H1 (cell line): ENCODE results near the gene COL4A1. TPM values are rescaled to one million over a fixed set of nuclear protein-coding genes. Genes with fewer than 3 reads are reported as not detected.

Source experiments
- CTCF ChIA-PET: fragments of 300-600 bp; sonication (Branson Sonifier 250); formaldehyde crosslinking; loops from one replicate; lab custom pipeline; 2021; ENCODE audit not compliant: partially characterized antibody; lab: Charles Lee
- POLR2A ChIA-PET: fragments of 300-600 bp; sonication (Branson Sonifier 250); formaldehyde crosslinking; loops from one replicate; lab custom pipeline; 2021; ENCODE audit warnings: inconsistent platforms; ENCODE audit not compliant: partially characterized antibody; lab: Charles Lee
- DNase-seq, 2 experiments: peaks; one replicate each; pipeline versions ENCODE4 v3.0.0 to v3.0.0-alpha.2; 2010 to 2022; ENCODE audit warnings: low spot score in 2 of 2, low read depth in 1 of 2, mixed read lengths in 1 of 2
- FAIRE-seq: peaks from 2 replicates; lab custom pipeline; 2011; peaks lifted over from hg19 to GRCh38; lab: Jason Lieb, UNC
- H2AFZ ChIP-seq: 2 replicates; pipeline ENCODE4 v1.8.1; 2012; ENCODE audit warnings: low read length, inconsistent platforms
- H2AK5ac ChIP-seq: 2 replicates; pipeline ENCODE4 v1.6.1; 2013; ENCODE audit warnings: low read depth, low read length
- H2BK120ac ChIP-seq: replicated peaks from 2 replicates; pipeline ENCODE3; 2013; ENCODE audit warnings: low read depth, low read length, inconsistent platforms
- H2BK12ac ChIP-seq: 2 replicates; pipeline ENCODE4 v1.6.1; 2013; ENCODE audit warnings: low read depth, low read length
- H2BK15ac ChIP-seq: 2 replicates; pipeline ENCODE4 v1.6.1; 2013; ENCODE audit warnings: low read length
- H2BK20ac ChIP-seq: 2 replicates; pipeline ENCODE4 v1.6.1; 2013; ENCODE audit warnings: low read length
- H2BK5ac ChIP-seq: 2 replicates; pipeline ENCODE4 v1.6.1; 2013; ENCODE audit warnings: low read depth, low read length
- H3K14ac ChIP-seq: 2 replicates; pipeline ENCODE4 v1.6.1; 2013; ENCODE audit warnings: inconsistent platforms; ENCODE audit not compliant: insufficient read length
- H3K18ac ChIP-seq: 2 replicates; pipeline ENCODE4 v1.6.1; 2013; ENCODE audit warnings: low read length; ENCODE audit errors: extremely low read depth
- H3K23ac ChIP-seq: 2 replicates; pipeline ENCODE4 v1.6.1; 2013; ENCODE audit warnings: inconsistent platforms; ENCODE audit not compliant: insufficient read length
- H3K23me2 ChIP-seq: 2 replicates; pipeline ENCODE4 v1.6.1; 2013; ENCODE audit warnings: low read depth, low read length
- H3K27ac ChIP-seq: 2 replicates; pipeline ENCODE4 v1.6.1; 2011; ENCODE audit warnings: low read depth, low read length, inconsistent platforms
- H3K27me3 ChIP-seq, 4 experiments: replicated peaks in 1 of 4; 1 replicate in 1 of 4; 2 replicates in 3 of 4; pipeline versions ENCODE4 v1.6.1 to v1.8.1; 2011 to 2013; ENCODE audit warnings: low read length in 3 of 4, mild to moderate bottlenecking in 3 of 4, inconsistent platforms in 2 of 4, mixed read lengths in 2 of 4, moderate library complexity in 1 of 4; ENCODE audit not compliant: control insufficient read depth in 3 of 4, insufficient read depth in 3 of 4; ENCODE audit errors: extremely low read depth in 1 of 4
- H3K36me3 ChIP-seq, 4 experiments: 2 replicates each; pipeline versions ENCODE4 v1.6.1 to v1.8.1; 2011 to 2013; ENCODE audit warnings: mild to moderate bottlenecking in 4 of 4, low read length in 3 of 4, moderate library complexity in 2 of 4, control low read depth in 1 of 4, inconsistent platforms in 1 of 4; ENCODE audit not compliant: insufficient read depth in 4 of 4, control insufficient read depth in 2 of 4
- H3K4ac ChIP-seq: replicated peaks from 2 replicates; pipeline ENCODE3; 2013; ENCODE audit warnings: low read length, low read depth, mixed read lengths, inconsistent platforms; ENCODE audit not compliant: insufficient read length
- H3K4me1 ChIP-seq, 4 experiments: replicated peaks in 1 of 4; 1 replicate in 1 of 4; 2 replicates in 3 of 4; pipeline versions ENCODE4 v1.6.1 to v1.8.1; 2011 to 2013; ENCODE audit warnings: low read length in 3 of 4, inconsistent platforms in 2 of 4, mixed read lengths in 1 of 4; ENCODE audit not compliant: insufficient read depth in 4 of 4, control insufficient read depth in 3 of 4
- H3K4me2 ChIP-seq, 2 experiments: 2 replicates each; pipeline versions ENCODE4 v1.6.1 to v1.8.1; 2011 to 2013; ENCODE audit warnings: low read depth in 2 of 2, low read length in 2 of 2, control low read depth in 1 of 2, inconsistent platforms in 1 of 2, mild to moderate bottlenecking in 1 of 2; ENCODE audit not compliant: insufficient read depth in 1 of 2
- H3K4me3 ChIP-seq, 4 experiments: fragments of 200-600, 300-600 bp in 1 of 4; sonication (generic), shearing (Covaris generic), sonication (Bioruptor Twin) in 1 of 4; 2 replicates each; pipeline versions ENCODE4 v1.5.1 to v1.8.1; 2011 to 2016; ENCODE audit warnings: low read length in 4 of 4, low read depth in 3 of 4, control low read depth in 2 of 4, inconsistent platforms in 2 of 4, mild to moderate bottlenecking in 2 of 4, mixed read lengths in 1 of 4, moderate library complexity in 1 of 4; ENCODE audit not compliant: insufficient read depth in 2 of 4; ENCODE audit errors: extremely low read depth in 1 of 4
- H3K56ac ChIP-seq: replicated peaks from 2 replicates; pipeline ENCODE3; 2013; ENCODE audit warnings: low read depth, mild to moderate bottlenecking, mixed read lengths, low read length, inconsistent platforms; ENCODE audit not compliant: insufficient read length
- H3K79me1 ChIP-seq: 2 replicates; pipeline ENCODE4 v1.6.1; 2013; ENCODE audit warnings: low read depth, low read length, control low read depth
- H3K79me2 ChIP-seq, 2 experiments: 2 replicates each; pipeline versions ENCODE4 v1.6.1 to v1.8.1; 2012 to 2013; ENCODE audit warnings: low read length in 2 of 2, mild to moderate bottlenecking in 2 of 2, inconsistent platforms in 1 of 2; ENCODE audit not compliant: insufficient read depth in 2 of 2, control insufficient read depth in 1 of 2
- H3K9ac ChIP-seq, 4 experiments: replicated peaks in 1 of 4; 1 replicate in 1 of 4; 2 replicates in 3 of 4; pipeline versions ENCODE4 v1.6.1 to v1.8.1; 2011 to 2013; ENCODE audit warnings: low read depth in 3 of 4, low read length in 3 of 4, control low read depth in 2 of 4, mild to moderate bottlenecking in 2 of 4, moderate library complexity in 2 of 4, inconsistent platforms in 1 of 4; ENCODE audit errors: extremely low read depth in 1 of 4
- H3K9me3 ChIP-seq, 2 experiments: 2 replicates each; pipeline versions ENCODE4 v1.6.1 to v1.8.1; 2012 to 2013; ENCODE audit warnings: mild to moderate bottlenecking in 2 of 2, moderate library complexity in 2 of 2, control low read depth in 1 of 2, inconsistent platforms in 1 of 2, low read depth in 1 of 2, low read length in 1 of 2, mixed read lengths in 1 of 2; ENCODE audit not compliant: insufficient read depth in 2 of 2
- H4K20me1 ChIP-seq, 2 experiments: replicated peaks in 1 of 2; 2 replicates each; pipeline versions ENCODE3 to v1.8.1; 2011 to 2013; ENCODE audit warnings: inconsistent platforms in 2 of 2, low read length in 2 of 2, mild to moderate bottlenecking in 1 of 2; ENCODE audit not compliant: insufficient read depth in 2 of 2, control insufficient read depth in 1 of 2
- H4K5ac ChIP-seq: 2 replicates; pipeline ENCODE4 v1.6.1; 2013; ENCODE audit warnings: low read length, low read depth, mixed read lengths, inconsistent platforms; ENCODE audit not compliant: insufficient read length
- H4K8ac ChIP-seq: 2 replicates; pipeline ENCODE4 v1.8.0; 2013; ENCODE audit warnings: mild to moderate bottlenecking, moderate library complexity, low read length, inconsistent platforms; ENCODE audit not compliant: insufficient read depth; ENCODE audit errors: extremely low read depth
- H4K91ac ChIP-seq: replicated peaks from 2 replicates; pipeline ENCODE3; 2013; ENCODE audit warnings: low read length, mixed read lengths, inconsistent platforms; ENCODE audit not compliant: insufficient read length
- CBX8 ChIP-seq: fragments of 300-800, 300-1000 bp; sonication (generic); IDR thresholded peaks from 2 replicates; pipeline ENCODE4 v1.7.1; 2016; ENCODE audit warnings: low read depth, low read length, borderline replicate concordance
- CTBP2 ChIP-seq: IDR thresholded peaks from 2 replicates; pipeline ENCODE4 v1.7.0; 2011; ENCODE audit warnings: borderline replicate concordance, mild to moderate bottlenecking, moderate library complexity, mixed read lengths, low read length; ENCODE audit not compliant: insufficient read depth, insufficient read length
- GTF2F1 ChIP-seq: IDR thresholded peaks from 2 replicates; pipeline ENCODE4 v1.6.1; 2012; ENCODE audit warnings: low read depth, low read length, improper control_type of control experiment, borderline replicate concordance
- NRF1 ChIP-seq: IDR thresholded peaks from 2 replicates; pipeline ENCODE4 v1.6.1; 2011; ENCODE audit warnings: mild to moderate bottlenecking, low read depth, low read length, improper control_type of control experiment
- POLR2AphosphoS5 ChIP-seq: IDR thresholded peaks from 2 replicates; pipeline ENCODE4 v1.6.1; 2011; ENCODE audit warnings: low read depth, low read length
- RAD21 ChIP-seq, 2 experiments: IDR thresholded peaks in 1 of 2; conservative IDR thresholded peaks in 1 of 2; 2 replicates each; pipeline ENCODE4 v1.6.1; 2011; ENCODE audit warnings: low read depth in 2 of 2, low read length in 2 of 2, improper control_type of control experiment in 1 of 2, inconsistent platforms in 1 of 2, mild to moderate bottlenecking in 1 of 2, moderate library complexity in 1 of 2
- RNF2 ChIP-seq: fragments of 200-900, 300-1000 bp; sonication (generic); IDR thresholded peaks from 2 replicates; pipeline ENCODE4 v1.7.1; 2016; ENCODE audit warnings: borderline replicate concordance, low read depth, mild to moderate bottlenecking, antibody characterized with exemption, low read length; ENCODE audit not compliant: poor library complexity, severe bottlenecking; ENCODE audit errors: missing control alignments
- SIN3A ChIP-seq, 2 experiments: IDR thresholded peaks in 1 of 2; conservative IDR thresholded peaks in 1 of 2; 2 replicates each; pipeline ENCODE4 v1.6.1; 2011 to 2012; ENCODE audit warnings: low read length in 2 of 2, improper control_type of control experiment in 1 of 2, low read depth in 1 of 2, mild to moderate bottlenecking in 1 of 2
- TAF7 ChIP-seq: optimal IDR thresholded peaks from 2 replicates; pipeline ENCODE3; 2011; ENCODE audit warnings: low read depth, mild to moderate bottlenecking, inconsistent platforms, low read length, moderate library complexity, borderline replicate concordance
- TCF12 ChIP-seq: IDR thresholded peaks from 2 replicates; pipeline ENCODE4 v1.6.1; 2011; ENCODE audit warnings: low read depth, mild to moderate bottlenecking, low read length
- WGBS, 2 experiments: shearing (Covaris generic) in 1 of 2; methylation state at CpG; one replicate each; pipeline versions ENCODE4 v1.1.6 to v1.1.7; 2013 to 2015; ENCODE audit warnings: low lambda C conversion rate in 2 of 2, mixed read lengths in 2 of 2, inconsistent platforms in 1 of 2, low coverage in 1 of 2, missing lambda C conversion rate in 1 of 2; ENCODE audit not compliant: insufficient replicate concordance in 2 of 2, insufficient coverage in 1 of 2, insufficient read length in 1 of 2; ENCODE audit errors: extremely low coverage in 1 of 2, missing lambda C conversion rate in 1 of 2; 5-methylcytosine and 5-hydroxymethylcytosine counted together
- polyA plus RNA-seq, 7 experiments: library from polyadenylated mRNA; depleted of rRNA in 3 of 7; stranded (reverse) in 5 of 7; unstranded in 2 of 7; fragments of >200 nt in 5 of 7; fragments of 200-250 nt in 2 of 7; gene quantifications; 1 replicate in 5 of 7; 2 replicates in 1 of 7; 4 replicates in 1 of 7; pipeline versions ENCODE4 v1.2.1 to v1.2.3, GENCODE V29; 2011 to 2013; ENCODE audit warnings: missing spikeins in 2 of 7, mixed read lengths in 2 of 7
- total RNA-seq: library from RNA; stranded (reverse); fragmentation: NEBNext Ultra II Directional; extraction: Animal tissue kit (Norgen Biotek cat#: 25700); gene quantifications from 2 replicates; pipeline ENCODE4 v1.2.1, GENCODE V29; 2021

COL4A1 gene
- total and polyA plus RNA-seq, 2 of the 8 experiments (the other 6 are each of a cell fraction or from before 2014, with no cell fraction given): 30.7 to 82.0 TPM

GRCh38 chr13:110341445-110342244 is 34.7 kb upstream of the COL4A1 start:
- no peaks in the 10 kb centered on the region for H3K36me3 ChIP-seq
- no peak overlapping the region for H3K4ac ChIP-seq
- no peak overlapping the region for H2BK15ac ChIP-seq
- H2AK5ac ChIP-seq: no peak overlapping the region
- WGBS, 2 experiments: 87% methylated on average over 14 of the region's 14 CpGs; no CpG with 5 or more reads in 1 of the 2 experiments
- no peak for FAIRE-seq
- ChIA-PET POLR2A (interaction anchor here (0.9 to 1.0 kb wide), 2 partner anchors 29 to 78 kb away, joined by 3 read pairs; no protein-coding TSS in a partner anchor), CTCF (interaction anchor here (1.3 to 3.0 kb wide), 4 partner anchors 10 to 70 kb away, joined by 4 to 19 read pairs (median 8); no protein-coding TSS in a partner anchor)
- 0 out of 2 replicates have a peak overlapping the region, but pooled peaks have one; percentile 7 for H2BK5ac ChIP-seq
- peaks cover 3 to 20% (median 11%) of the 10 kb centered on the region in 4 experiments; a peak in 6 of 7 replicates for H3K4me1 ChIP-seq
- no peaks in the 10 kb centered on the region for H3K23me2 ChIP-seq
- no peak overlapping the region for H4K8ac ChIP-seq
- no peak overlapping the region for H3K27ac ChIP-seq
- H3K9ac ChIP-seq: no peak overlapping the region
- H3K18ac ChIP-seq: no peak overlapping the region
- no peak overlapping the region for H2BK20ac ChIP-seq
- H3K27me3 ChIP-seq: no peaks in the 10 kb centered on the region
- peaks cover 8% of the 10 kb centered on the region for H3K79me1 ChIP-seq
- H3K9me3 ChIP-seq: no peaks in the 10 kb centered on the region
- no peaks in the 10 kb centered on the region for H3K79me2 ChIP-seq
- no peak overlapping the region for H2BK12ac ChIP-seq
- no peak overlapping the region for H2BK120ac ChIP-seq
- H3K23ac ChIP-seq: no peak overlapping the region
- no peak overlapping the region for H3K56ac ChIP-seq
- no peak overlapping the region for H3K4me2 ChIP-seq
- no peak overlapping the region for H2AFZ ChIP-seq
- no peak overlapping the region for H3K4me3 ChIP-seq
- no peak overlapping the region for H3K14ac ChIP-seq
- no peak overlapping the region for H4K5ac ChIP-seq
- no peak overlapping the region for H4K91ac ChIP-seq
- no peak for DNase-seq
- peaks cover 4 to 6% of the 10 kb centered on the region in 2 experiments for H4K20me1 ChIP-seq
- no peak for TF ChIP-seq POLR2AphosphoS5
- no peak for TF ChIP-seq NRF1
- no peak for TF ChIP-seq TCF12
- TF ChIP-seq CBX8: no peak
- TF ChIP-seq SIN3A (conservative IDR thresholded peaks at IDR 0.05 in 1 of 2, IDR thresholded peaks at IDR 0.05 in 1 of 2; ENCODE audit: low read depth in 1 of 2, low read length in 2 of 2): no peak
- TF ChIP-seq RAD21 (IDR thresholded peaks at IDR 0.05 in 1 of 2, conservative IDR thresholded peaks at IDR 0.05 in 1 of 2; ENCODE audit: low read depth in 2 of 2, low read length in 2 of 2): no peak
- no peak for TF ChIP-seq CTBP2
- TF ChIP-seq RNF2: no peak
- no peak for TF ChIP-seq GTF2F1
- TF ChIP-seq TAF7: no peak
